Measurements from ENCODE around the gene NEURL1B.

Gene NEURL1B

GRCh38 chr5:172633403-172633970 is 7.6 kb upstream of the NEURL1B start:
- TF ChIP-seq EZH2 (IDR thresholded peaks at IDR 0.05) (no peak), POLR2AphosphoS5 (IDR thresholded peaks at IDR 0.05; ENCODE audit: borderline replicate concordance, low read depth, low read length) (no peak), FOXP2 (optimal IDR thresholded peaks at IDR 0.05; ENCODE audit: control extremely low read depth, extremely low read length, insufficient read depth) (no peak)
- Histone ChIP-seq H3K9ac (ENCODE audit: insufficient read length) (no peak overlapping the region), H3K36me3 (ENCODE audit: insufficient read depth, low read length) (no peaks in the 10 kb centered on the region), H3K27ac (no peak overlapping the region), H3K9me3 (ENCODE audit: low read depth, low read length) (no peaks in the 10 kb centered on the region), H3K4me3 (no peak overlapping the region)
- no peak for DNase-seq (ENCODE audit: low read depth, low spot score)

DNA sequence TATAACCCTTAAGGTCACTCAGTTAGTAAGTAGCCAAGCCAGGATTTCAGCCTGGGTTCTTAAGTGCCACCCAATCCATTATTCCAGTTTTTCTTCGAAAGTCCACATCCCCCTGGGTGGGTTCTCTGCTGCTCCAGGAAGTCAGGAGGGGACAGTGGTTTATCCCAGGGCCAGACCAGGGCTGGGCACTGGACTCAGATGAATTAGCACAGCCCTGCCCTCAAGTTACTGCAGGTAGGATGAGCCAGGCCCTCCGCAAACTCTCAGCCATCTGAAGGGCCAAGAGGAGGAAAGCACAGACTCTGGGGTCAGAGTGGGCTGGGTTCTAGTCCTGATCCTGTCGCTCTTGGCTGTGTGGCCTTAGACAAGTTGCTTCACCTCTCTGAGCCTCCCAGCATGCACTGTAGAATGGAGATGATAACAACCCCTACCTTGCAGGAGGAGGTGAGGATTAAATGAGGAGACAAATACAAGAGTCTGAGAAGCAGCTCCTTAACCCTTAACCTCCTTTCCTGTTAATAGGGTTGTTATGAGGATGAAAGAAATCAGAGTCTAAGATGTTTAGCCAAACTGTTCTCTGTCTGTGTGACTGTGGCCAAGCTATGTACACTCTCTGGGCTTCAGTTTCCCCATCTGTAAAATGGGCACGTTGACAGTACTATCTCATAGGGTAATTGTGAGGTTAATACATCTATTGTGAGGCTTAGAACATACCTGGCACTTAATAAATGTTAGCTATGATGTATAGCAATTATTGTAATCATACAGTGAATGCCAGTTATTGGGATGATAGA is 6.8 kb upstream of the NEURL1B start:
- no peak for DNase-seq (ENCODE audit: low read depth, low spot score)
- Histone ChIP-seq H3K9me3 (ENCODE audit: low read depth, low read length) (no peaks in the 10 kb centered on the region), H3K27ac (no peak overlapping the region), H3K36me3 (ENCODE audit: insufficient read depth, low read length) (no peaks in the 10 kb centered on the region), H3K4me3 (no peak overlapping the region), H3K9ac (ENCODE audit: insufficient read length) (no peak overlapping the region)
- TF ChIP-seq FOXP2 (optimal IDR thresholded peaks at IDR 0.05; ENCODE audit: control extremely low read depth, extremely low read length, insufficient read depth), result no peak
- no peak for TF ChIP-seq POLR2AphosphoS5 (IDR thresholded peaks at IDR 0.05; ENCODE audit: borderline replicate concordance, low read depth, low read length)
- TF ChIP-seq EZH2 (IDR thresholded peaks at IDR 0.05), result no peak

GRCh38 chr5:172635038-172635437 is 6.0 kb upstream of the NEURL1B start:
- Histone ChIP-seq H3K36me3 (ENCODE audit: insufficient read depth, low read length) (no peaks in the 10 kb centered on the region), H3K27ac (no peak overlapping the region)

DNA sequence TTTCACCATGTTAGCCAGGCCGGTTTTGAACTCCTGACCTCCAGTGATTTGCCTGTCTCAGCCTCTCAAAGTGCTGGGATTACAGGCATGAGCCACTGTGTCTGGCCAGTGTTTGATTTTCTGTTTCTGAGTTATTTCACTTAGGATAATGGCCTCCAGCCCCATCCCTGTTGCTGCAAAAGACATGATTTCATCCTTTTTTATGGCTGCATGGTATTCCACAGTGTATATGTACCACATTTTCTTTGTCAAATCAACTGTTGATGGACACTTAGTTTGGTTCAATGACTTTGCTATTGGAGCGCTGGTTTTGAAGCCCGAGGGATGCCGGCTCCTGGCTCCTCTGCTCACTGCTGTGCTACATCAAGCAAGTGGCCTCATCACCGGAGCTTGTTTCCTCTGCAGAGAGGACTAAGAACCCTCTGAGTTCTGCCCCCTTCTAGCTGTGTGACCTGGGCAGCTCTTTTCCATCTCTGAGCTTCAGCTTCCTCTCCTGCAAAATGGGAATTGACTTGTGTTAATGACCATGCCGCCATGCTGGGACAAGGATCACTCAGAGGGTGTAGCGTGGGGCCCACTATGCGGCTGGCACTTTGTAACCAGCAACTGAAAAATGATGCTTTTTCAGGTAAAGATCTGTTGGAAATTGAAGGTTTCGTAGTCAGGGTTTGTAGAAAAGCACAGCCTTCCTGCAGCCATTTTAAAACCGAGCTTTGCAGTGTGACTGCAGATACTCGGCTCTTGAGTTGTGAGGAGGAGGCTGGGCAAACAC is 4.6 kb upstream of the NEURL1B start:
- H3K4me3 ChIP-seq, result no peak overlapping the region
- TF ChIP-seq EZH2 (IDR thresholded peaks at IDR 0.05), result no peak
- no peak for DNase-seq (ENCODE audit: low read depth, low spot score)
- H3K9me3 ChIP-seq (ENCODE audit: low read depth, low read length), result no peaks in the 10 kb centered on the region
- no peaks in the 10 kb centered on the region for H3K36me3 ChIP-seq (ENCODE audit: insufficient read depth, low read length)
- H3K27ac ChIP-seq, result no peak overlapping the region
- no peak overlapping the region for H3K9ac ChIP-seq (ENCODE audit: insufficient read length)

More at GRCh38 chr5:172635038-172635437, 6.0 kb upstream of the NEURL1B start:
- no peaks in the 10 kb centered on the region for H3K9me3 ChIP-seq (ENCODE audit: low read depth, low read length)
- H3K4me3 ChIP-seq, result no peak overlapping the region
- no peak for DNase-seq (ENCODE audit: low read depth, low spot score)
- no peak for TF ChIP-seq POLR2AphosphoS5 (IDR thresholded peaks at IDR 0.05; ENCODE audit: borderline replicate concordance, low read depth, low read length)
- H3K9ac ChIP-seq (ENCODE audit: insufficient read length), result no peak overlapping the region

DNA sequence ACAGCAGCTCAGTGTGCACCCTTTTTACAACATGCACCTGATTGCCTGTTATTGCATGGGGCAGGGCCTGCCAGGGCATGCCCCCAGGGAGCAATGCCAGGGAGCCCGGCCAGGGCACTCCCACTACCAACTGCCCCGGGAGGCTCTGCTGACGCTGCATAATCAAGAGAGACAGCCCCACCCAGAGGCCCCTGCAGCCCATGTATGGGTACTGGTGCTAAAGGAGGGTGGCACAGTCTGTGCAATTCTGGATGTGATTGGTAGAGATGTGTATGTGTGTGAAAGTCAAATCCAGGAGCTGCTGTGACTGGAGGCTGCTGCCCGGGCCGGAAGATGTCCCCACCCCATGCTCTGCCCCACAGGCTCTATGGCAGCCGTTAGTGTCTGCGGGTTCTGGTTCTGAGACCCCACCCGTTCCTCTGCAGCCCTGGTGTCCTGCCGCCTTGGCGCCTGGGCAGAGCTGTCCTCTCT is 3.9 kb upstream of the NEURL1B start:
- no peaks in the 10 kb centered on the region for H3K36me3 ChIP-seq (ENCODE audit: insufficient read depth, low read length)
- DNase-seq (ENCODE audit: low read depth, low spot score), result no peak
- H3K9me3 ChIP-seq (ENCODE audit: low read depth, low read length), result no peaks in the 10 kb centered on the region
- no peak overlapping the region for H3K9ac ChIP-seq (ENCODE audit: insufficient read length)
- H3K27ac ChIP-seq, result no peak overlapping the region
- TF ChIP-seq EZH2 (IDR thresholded peaks at IDR 0.05) (no peak), POLR2AphosphoS5 (IDR thresholded peaks at IDR 0.05; ENCODE audit: borderline replicate concordance, low read depth, low read length) (no peak), FOXP2 (optimal IDR thresholded peaks at IDR 0.05; ENCODE audit: control extremely low read depth, extremely low read length, insufficient read depth) (no peak)
- no peak overlapping the region for H3K4me3 ChIP-seq

GRCh38 chr5:172637740-172638139 is 3.3 kb upstream of the NEURL1B start:
- no peak overlapping the region for H3K27ac ChIP-seq

DNA sequence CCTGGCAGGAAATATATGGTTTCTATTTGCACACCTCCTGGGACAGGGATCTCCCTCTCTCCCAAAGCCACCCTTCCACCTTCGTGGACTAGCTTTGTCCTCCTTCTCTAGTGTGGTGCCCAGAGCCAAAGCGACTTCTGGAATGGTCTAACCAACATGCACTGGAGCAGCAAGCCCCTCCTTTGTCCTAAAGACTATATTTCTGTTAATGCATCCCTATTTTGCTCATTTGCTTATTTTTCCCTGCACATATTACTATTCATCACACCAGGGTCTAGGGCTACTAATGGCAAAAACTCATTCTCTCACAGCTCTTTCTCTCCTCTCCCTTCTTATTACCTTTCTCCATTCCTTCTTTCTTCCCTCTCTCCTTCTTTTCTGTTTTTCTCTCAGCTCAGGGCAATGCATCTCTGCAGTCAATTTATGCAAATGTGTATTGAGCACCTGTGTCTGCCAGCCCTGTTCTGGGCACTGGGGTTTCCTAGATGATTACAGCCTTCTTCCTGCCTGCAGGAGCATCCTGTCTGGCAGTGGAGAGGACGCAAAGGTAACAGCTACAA is 2.8 kb upstream of the NEURL1B start:
- H3K36me3 ChIP-seq (ENCODE audit: insufficient read depth, low read length), result no peaks in the 10 kb centered on the region
- no peak overlapping the region for H3K9ac ChIP-seq (ENCODE audit: insufficient read length)
- no peaks in the 10 kb centered on the region for H3K9me3 ChIP-seq (ENCODE audit: low read depth, low read length)
- TF ChIP-seq POLR2AphosphoS5 (IDR thresholded peaks at IDR 0.05; ENCODE audit: borderline replicate concordance, low read depth, low read length) (no peak), EZH2 (IDR thresholded peaks at IDR 0.05) (no peak), FOXP2 (optimal IDR thresholded peaks at IDR 0.05; ENCODE audit: control extremely low read depth, extremely low read length, insufficient read depth) (no peak)
- H3K4me3 ChIP-seq, result no peak overlapping the region
- H3K27ac ChIP-seq, result no peak overlapping the region
- no peak for DNase-seq (ENCODE audit: low read depth, low spot score)

More at GRCh38 chr5:172637740-172638139, 3.3 kb upstream of the NEURL1B start:
- TF ChIP-seq FOXP2 (optimal IDR thresholded peaks at IDR 0.05; ENCODE audit: control extremely low read depth, extremely low read length, insufficient read depth), result no peak
- no peak for TF ChIP-seq EZH2 (IDR thresholded peaks at IDR 0.05)
- no peak for TF ChIP-seq POLR2AphosphoS5 (IDR thresholded peaks at IDR 0.05; ENCODE audit: borderline replicate concordance, low read depth, low read length)
- no peak for DNase-seq (ENCODE audit: low read depth, low spot score)
- Histone ChIP-seq H3K9me3 (ENCODE audit: low read depth, low read length) (no peaks in the 10 kb centered on the region), H3K9ac (ENCODE audit: insufficient read length) (no peak overlapping the region), H3K4me3 (no peak overlapping the region), H3K36me3 (ENCODE audit: insufficient read depth, low read length) (no peaks in the 10 kb centered on the region)

DNA sequence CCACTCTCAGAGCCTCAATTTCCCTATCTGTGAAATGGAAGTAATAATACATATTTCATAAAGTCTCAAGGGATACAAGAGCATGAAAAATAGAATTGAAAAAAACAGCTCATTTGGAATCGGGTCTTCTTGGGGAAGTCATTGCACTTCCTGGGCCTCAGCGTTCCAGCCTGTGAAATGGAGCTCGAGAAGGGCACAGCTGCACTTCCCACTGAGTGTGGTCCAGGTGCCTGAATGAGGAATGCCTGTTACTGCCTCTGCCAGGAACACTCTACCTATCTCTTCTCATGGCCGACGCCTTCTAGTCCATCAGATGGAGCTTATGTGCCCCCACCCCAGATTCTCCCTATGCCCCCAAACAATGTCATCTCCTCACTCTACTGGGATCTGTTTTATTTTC is 924 bp upstream of the NEURL1B start:
- Histone ChIP-seq H3K9me3 (ENCODE audit: low read depth, low read length) (no peaks in the 10 kb centered on the region), H3K36me3 (ENCODE audit: insufficient read depth, low read length) (no peaks in the 10 kb centered on the region), H3K4me3 (peak overlapping the region; percentile 82), H3K27ac (no peak overlapping the region), H3K9ac (ENCODE audit: insufficient read length) (peak overlapping the region; percentile 81)
- no peak for DNase-seq (ENCODE audit: low read depth, low spot score)
- TF ChIP-seq EZH2 (IDR thresholded peaks at IDR 0.05), result no peak
- TF ChIP-seq POLR2AphosphoS5 (IDR thresholded peaks at IDR 0.05; ENCODE audit: borderline replicate concordance, low read depth, low read length), result no peak
- no peak for TF ChIP-seq FOXP2 (optimal IDR thresholded peaks at IDR 0.05; ENCODE audit: control extremely low read depth, extremely low read length, insufficient read depth)

Data from SK-N-MC (cell line).